ENCODE results near the gene USP2. TPM values are rescaled to one million over a fixed set of nuclear protein-coding genes. Genes with fewer than 3 reads are reported as not detected.

Gene USP2
- polyA plus RNA-seq, 12 donors = 15.6 to 62.9 (median 46.7) TPM; not detected in 1

- DNase-seq = no peak
Measured at GRCh38 chr11:119324189-119324588, 57.3 kb downstream of the USP2 start.

- DNase-seq = peak; percentile 70
Measured at GRCh38 chr11:119323532-119324033, 57.9 kb downstream of the USP2 start.

- no peak for DNase-seq
Measured at GRCh38 chr11:119322921-119323531, 58.5 kb downstream of the USP2 start.

- no peak for DNase-seq
Measured at GRCh38 chr11:119322360-119322739, 59.1 kb downstream of the USP2 start.

GRCh38 chr11:119320776-119321524, 60.5 kb downstream of the USP2 start:
- peak; percentile 45 for DNase-seq

GRCh38 chr11:119320240-119320775, 61.2 kb downstream of the USP2 start:
- DNase-seq = no peak

- DNase-seq = no peak
Measured at GRCh38 chr11:119319700-119320239, 61.7 kb downstream of the USP2 start.

GRCh38 chr11:119319136-119319699, 62.3 kb downstream of the USP2 start:
- DNase-seq = no peak

- peak; percentile 53 for DNase-seq
Measured at GRCh38 chr11:119318240-119319135, 63.0 kb downstream of the USP2 start.

GRCh38 chr11:119317592-119318239, 63.8 kb downstream of the USP2 start:
- no peak for DNase-seq

GRCh38 chr11:119316729-119317591, 64.5 kb downstream of the USP2 start, which contains the start of gene MCAM:
TSS of gene MCAM (minus strand) at chr11:119317130. CDS start at chr11:119317101, 29 bp downstream.
- peak; percentile 51 for DNase-seq

GRCh38 chr11:119316016-119316728, 65.3 kb downstream of the USP2 start:
- DNase-seq = peak; percentile 50

- DNase-seq = peak; percentile 36
Measured at GRCh38 chr11:119315131-119316015, 66.1 kb downstream of the USP2 start.

- no peak for DNase-seq
Measured at GRCh38 chr11:119314726-119315125, 66.8 kb downstream of the USP2 start.

- no peak for DNase-seq
Measured at GRCh38 chr11:119310682-119311052, 70.8 kb downstream of the USP2 start.

- no peak for DNase-seq
Measured at GRCh38 chr11:119309953-119310681, 71.4 kb downstream of the USP2 start.

GRCh38 chr11:119309411-119309810, 72.1 kb downstream of the USP2 start:
- DNase-seq = no peak

Measured in muscle of arm (tissue), 12 donors.